HG02588 (cell line): ENCODE results near the gene AFG3L2.

Experiments
- ATAC-seq: cut with Tn5 transposase; IDR thresholded peaks from one replicate; pipeline ENCODE4 v1.9.1; 2021; ENCODE audit warnings: mild to moderate bottlenecking, moderate library complexity; ENCODE audit not compliant: unreplicated experiment

Gene AFG3L2

GRCh38 chr18:12306752-12307700, 70.0 kb downstream of the AFG3L2 start:
- ATAC-seq = peak; percentile 3

DNA sequence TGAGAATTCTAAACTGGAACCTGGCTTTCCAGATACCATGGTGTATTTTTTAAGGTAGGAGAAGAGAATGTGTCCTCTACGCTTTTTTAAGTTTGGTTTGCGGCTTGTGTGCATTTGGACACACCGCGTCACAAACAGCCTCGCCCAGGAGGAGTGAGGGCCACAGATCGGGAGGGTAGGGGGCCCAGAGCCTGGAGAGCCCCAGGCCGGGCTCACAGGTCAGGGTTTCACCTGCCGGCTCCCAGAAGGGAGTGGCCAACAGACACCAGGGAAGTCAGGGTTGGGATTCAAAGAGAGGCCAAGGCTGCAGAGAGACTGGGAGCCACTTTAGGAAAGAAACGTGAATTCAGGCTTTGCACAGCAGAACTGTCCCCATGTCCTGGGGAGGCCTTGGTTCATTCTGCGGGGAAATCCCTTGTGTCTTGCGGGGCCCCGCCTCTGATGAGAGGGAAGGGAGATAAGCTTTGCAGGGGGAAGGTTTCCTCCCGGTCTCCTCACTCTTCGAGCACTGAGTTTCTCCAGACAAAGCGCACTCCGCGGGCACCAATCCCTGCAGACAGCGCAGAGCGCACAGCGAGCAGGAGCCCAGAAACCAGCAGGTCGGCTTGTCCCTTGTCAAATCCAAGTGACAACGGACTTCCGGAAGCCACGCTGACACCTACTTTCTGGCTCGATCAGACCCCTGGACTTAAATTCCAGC, 70.9 kb downstream of the AFG3L2 start:
- ATAC-seq = no peak

DNA sequence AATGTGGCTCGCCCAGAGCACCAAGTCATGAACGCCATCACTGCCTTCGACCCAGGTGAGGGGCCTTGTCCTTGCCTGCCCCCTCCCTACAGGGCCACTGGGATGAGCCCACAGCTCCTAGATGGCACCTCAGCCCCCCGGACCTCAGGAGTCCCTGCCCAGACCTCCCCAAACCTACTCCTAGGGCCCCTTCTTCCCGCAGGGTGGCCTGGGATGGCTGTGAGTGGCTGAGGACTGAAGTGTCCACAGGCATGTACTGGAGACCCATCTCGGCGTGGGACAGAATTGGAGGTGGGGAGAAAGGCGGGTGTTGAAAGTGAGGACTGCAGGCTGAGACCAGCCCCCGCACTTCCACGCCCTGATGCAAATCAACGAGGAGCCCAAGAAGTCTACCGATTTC, 71.8 kb downstream of the AFG3L2 start:
- no peak for ATAC-seq

- no peak for ATAC-seq
These were observed 72.4 kb downstream of the AFG3L2 start for GRCh38 chr18:12304351-12305210.

- no peak for ATAC-seq
These were observed 74.5 kb downstream of the AFG3L2 start for GRCh38 chr18:12302391-12303147.

DNA sequence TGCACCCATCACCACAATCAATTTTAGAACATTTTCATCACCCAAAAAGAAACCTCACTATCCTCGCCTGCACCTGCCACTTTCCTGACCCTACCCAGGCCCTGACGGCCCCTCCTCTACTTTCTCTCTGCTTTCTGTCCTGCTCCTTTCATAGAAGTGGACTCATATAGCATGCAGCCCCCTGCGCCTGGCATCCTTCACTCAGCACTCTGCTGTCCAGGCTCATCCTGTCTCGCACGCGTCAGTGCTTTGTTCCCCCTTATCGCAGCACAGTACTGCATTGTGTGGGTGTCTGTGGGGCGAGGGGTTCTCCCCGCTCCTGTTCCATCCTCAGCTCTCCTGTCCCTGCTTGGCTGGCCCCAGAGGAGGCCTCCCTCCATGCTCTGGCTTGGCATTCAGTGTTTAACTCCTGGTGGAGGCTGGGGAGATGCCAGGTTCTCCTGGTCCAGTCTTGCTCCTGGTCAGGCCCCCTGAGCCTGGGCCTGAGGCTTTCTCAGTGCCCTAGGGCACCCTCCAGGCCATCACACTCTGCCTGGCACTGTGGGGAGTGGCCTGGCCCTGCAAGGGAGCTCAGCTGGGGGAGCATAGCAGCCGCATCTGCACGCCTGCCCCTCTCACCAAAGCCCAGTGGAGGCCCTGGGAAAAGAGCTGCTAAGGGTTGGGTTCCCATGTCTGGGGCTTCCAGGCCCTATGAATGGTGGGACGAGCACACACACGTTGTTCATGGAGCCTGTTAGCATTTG, 75.6 kb downstream of the AFG3L2 start:
- no peak for ATAC-seq

DNA sequence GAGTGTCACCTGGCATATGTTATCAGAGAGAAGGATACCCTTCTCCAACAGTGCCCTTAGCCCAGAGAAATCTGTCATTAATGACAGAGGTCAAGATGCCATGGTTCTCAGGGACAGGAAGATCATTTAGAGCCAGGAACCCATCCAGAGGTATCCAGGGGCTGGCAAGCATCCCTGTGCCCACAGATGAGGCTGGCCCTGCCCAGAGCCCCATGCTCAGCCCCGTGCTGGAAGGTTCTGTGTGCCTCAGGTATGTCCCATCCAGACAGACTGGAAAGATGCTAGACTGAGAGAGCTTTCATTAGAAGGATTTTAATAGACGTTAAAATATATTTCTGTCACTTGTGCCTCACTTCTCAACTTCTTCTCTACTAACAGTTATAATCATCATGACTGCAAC, 77.2 kb downstream of the AFG3L2 start:
- no peak for ATAC-seq

DNA sequence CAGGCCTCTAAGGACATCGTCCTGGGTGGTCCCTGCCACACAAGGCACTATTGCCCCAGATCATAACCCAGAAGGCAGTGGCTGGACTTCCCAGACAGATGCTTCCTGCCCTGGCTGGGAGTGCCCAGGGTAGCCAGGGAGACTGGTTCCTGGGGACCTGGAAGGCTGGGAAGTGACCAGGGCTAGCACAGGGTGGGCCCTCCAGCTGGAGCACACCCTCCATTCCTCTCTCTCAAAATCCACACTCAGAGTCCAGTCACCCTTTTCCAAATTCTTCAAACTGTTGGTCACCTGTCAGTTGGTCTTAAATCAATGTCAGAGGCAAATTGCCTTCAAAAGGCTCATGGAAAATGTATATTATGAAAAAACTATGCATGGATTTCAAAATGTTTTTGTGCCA, 80.6 kb downstream of the AFG3L2 start:
- no peak for ATAC-seq

- no peak for ATAC-seq
These were observed 81.0 kb downstream of the AFG3L2 start for GRCh38 chr18:12296087-12296403.

GRCh38 chr18:12295389-12296086, 81.5 kb downstream of the AFG3L2 start:
- ATAC-seq = no peak

GRCh38 chr18:12293831-12294230, 83.2 kb downstream of the AFG3L2 start:
- no peak for ATAC-seq

- no peak for ATAC-seq
These were observed 85.3 kb downstream of the AFG3L2 start for GRCh38 chr18:12291690-12292089.

DNA sequence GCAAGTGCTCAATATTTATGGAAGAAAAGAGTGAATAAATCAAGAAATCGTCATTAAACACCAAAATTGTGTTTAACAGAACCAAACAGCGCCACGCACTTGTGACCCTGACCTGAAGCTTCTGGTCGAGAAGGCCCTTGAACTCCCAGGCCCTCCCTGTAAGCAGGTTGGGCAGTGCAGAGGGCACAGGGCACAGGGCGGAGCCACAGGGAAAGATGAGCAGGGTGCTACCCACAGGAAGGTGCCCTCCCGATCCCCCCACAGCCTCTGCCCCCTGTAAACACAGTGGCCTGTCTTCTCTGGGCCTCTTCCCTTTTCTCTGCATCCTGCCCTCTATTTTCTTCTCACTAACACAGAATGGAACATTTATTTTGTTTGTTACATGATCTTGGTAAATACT, 85.9 kb downstream of the AFG3L2 start:
- ATAC-seq = no peak

DNA sequence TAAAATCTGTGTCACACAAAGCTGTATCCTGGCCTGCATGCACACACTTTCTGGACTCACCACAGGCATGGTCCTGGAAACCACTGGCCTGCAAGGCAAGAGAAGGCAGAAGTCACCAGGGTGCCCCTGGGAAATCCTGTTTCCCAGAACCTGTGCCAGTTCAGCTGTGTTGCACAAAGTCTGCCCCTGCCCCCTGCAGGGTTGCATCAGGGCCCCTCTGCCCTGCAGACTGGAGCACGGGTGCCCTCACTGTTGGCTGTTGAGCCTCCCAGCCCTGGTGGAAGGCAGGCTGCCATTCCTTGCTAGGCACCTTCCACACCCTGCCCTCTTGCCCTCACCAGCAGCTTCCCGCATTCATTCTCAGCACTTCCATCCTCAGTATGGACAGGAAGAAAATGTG, 86.9 kb downstream of the AFG3L2 start:
- ATAC-seq = no peak

DNA sequence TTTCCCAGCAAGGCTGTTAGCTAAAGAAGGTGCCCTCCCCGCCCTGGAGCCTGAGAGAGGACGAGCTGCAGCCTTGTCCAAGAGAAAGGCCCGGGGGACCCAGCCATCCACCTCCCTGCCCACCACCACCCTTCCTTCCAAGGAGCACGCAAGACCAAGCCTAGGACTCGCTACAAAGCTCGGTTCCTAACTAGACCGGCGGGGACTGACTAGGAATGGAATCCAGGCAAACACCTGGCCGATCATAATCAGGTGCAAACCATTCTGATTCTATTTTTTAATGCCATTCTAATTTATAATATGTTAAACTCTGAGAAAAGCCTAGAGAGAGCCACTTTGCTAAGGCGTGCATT, 88.6 kb downstream of the AFG3L2 start:
- ATAC-seq = no peak

DNA sequence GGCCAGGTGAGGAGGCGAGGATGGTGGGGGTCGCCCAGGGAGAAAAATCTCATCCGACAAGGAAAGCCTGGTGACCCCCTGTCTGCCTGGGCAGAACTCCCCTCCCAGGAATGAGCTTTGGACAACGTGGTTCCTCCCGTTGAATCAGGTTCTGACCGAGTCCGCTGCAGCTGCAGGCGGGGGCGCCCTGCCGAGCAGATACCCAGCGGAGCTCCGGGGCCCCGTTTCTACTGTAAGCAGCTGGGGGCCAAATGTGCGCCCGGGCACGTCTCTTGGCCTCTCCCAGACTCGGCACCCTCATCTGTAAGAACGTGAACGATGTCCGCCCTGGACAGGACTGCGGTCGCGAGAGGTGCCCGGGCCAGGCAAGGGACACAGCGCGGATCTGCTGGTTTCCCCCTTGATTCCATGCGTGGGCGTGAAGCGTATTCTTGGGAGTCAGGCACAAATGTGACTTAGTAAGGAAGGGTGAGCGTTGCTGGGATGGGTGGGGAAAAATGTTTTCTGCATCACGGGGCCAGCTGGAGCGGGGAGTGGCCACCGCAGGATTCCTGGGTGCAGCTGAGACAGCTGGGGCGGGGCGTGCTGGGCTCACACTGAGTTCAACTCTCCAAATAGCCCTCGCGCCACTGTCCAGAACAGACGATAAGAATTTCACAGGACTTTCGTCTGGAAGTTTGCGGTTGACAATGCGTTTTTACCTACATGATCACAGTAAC, 89.2 kb downstream of the AFG3L2 start:
- no peak for ATAC-seq

DNA sequence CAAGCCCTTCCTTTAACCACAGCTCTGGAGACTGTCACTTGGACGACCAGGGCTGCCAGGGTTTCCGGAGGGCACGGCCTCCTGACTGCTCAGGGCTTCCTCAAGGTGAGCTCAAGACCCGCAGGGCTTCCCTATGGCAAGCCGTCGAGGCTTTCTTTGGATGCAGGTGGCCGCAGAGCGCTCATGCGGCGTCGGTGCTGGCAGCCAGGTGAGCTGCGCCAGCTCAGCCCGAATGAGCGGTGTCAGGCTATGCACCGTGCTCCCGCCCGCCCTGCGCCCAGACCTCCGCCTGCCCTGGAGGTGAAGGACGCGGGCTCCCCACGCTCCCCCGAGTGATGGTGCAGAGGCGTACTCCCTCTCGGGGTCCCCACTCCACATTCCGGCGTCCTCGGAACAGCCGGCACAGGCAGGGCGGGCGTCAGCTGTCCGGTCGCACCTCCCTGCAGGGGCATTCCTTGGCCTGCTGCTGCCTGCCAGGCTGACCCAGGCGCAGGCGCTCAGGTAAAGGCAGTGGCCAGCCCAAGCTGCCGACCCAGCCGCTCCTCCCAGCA, 89.8 kb downstream of the AFG3L2 start:
- no peak for ATAC-seq

- ATAC-seq = no peak
These were observed 93.4 kb downstream of the AFG3L2 start for GRCh38 chr18:12283666-12284065.

DNA sequence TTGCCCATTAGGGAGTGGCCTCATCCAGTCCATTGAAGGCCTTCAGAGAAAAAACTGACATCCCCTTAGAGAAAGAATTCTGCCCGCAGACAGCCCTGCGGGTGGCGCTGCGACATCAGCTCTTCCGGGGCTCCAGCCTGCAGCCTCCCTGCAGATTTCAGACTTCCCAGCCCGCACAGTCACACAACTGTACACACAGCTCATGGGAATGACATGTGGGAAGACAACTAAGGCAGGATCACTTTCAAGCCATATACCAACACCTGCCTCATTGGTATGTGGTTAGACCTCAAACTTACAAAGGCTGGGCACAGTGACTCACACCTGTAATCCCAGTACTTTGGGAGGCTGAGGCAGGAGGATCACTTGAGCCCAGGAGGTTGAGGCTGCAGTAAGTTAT, 93.8 kb downstream of the AFG3L2 start:
- ATAC-seq = no peak
